Measurements from ENCODE around the gene UBAC2.

- TF ChIP-seq POLR2A (IDR thresholded peaks at IDR 0.05; ENCODE audit: low read depth, low read length) (no peak), TAF1 (IDR thresholded peaks at IDR 0.05; ENCODE audit: borderline replicate concordance, low read depth, low read length) (no peak), POLR2AphosphoS5 (IDR thresholded peaks at IDR 0.05; ENCODE audit: low read depth, low read length) (no peak)
These were observed 10.9 kb downstream of the UBAC2 start for GRCh38 chr13:99211421-99212035.
